GM23248 (cell line): Measurements from ENCODE around the gene TOMM7.

Source experiments
- EZH2 ChIP-seq: fragments of 200-600 bp; sonication (generic); IDR thresholded peaks from 2 replicates; pipeline ENCODE4 v1.6.1; 2018; ENCODE audit warnings: antibody characterized with exemption, mild to moderate bottlenecking; ENCODE audit not compliant: insufficient read depth, poor library complexity, severe bottlenecking
- EZH2phosphoT487 ChIP-seq: fragments of 200-600 bp; sonication (generic); IDR thresholded peaks from 2 replicates; pipeline ENCODE4 v1.6.1; 2018; ENCODE audit warnings: antibody characterized with exemption, moderate library complexity, mild to moderate bottlenecking, low read depth; ENCODE audit not compliant: insufficient read depth

GRCh38 chr7:22833957-22834356 is 11.3 kb upstream of the TOMM7 start:
- TF ChIP-seq EZH2 (no peak), EZH2phosphoT487 (no peak)
